GM18526 (cell line): Measurements from ENCODE around the gene HHIPL1.

Experiments used
- POLR2A ChIP-seq: IDR thresholded peaks from 3 replicates; pipeline ENCODE4 v1.6.1; 2011; ENCODE audit not compliant: insufficient read length; ENCODE audit errors: extremely low read depth

HHIPL1 gene

GRCh38 chr14:99716850-99717681 is 72.1 kb downstream of the HHIPL1 start:
- TF ChIP-seq POLR2A = no peak

DNA sequence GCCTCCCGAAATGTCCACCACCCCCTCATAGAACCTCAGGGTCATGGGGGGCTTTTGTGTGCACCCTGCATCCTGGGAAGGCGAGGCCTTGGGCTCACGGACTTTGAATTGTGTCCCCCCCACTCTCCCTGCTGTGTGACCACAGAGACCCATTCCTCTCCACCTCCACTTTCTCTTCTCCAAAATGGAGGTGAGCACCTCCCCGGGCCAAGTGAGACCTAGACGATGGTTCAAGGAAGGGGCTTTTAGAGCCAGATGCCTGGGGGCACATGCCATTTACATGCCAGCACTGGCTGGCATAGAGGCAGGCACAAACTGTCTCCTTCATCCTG is 72.7 kb downstream of the HHIPL1 start:
- TF ChIP-seq POLR2A = no peak

DNA sequence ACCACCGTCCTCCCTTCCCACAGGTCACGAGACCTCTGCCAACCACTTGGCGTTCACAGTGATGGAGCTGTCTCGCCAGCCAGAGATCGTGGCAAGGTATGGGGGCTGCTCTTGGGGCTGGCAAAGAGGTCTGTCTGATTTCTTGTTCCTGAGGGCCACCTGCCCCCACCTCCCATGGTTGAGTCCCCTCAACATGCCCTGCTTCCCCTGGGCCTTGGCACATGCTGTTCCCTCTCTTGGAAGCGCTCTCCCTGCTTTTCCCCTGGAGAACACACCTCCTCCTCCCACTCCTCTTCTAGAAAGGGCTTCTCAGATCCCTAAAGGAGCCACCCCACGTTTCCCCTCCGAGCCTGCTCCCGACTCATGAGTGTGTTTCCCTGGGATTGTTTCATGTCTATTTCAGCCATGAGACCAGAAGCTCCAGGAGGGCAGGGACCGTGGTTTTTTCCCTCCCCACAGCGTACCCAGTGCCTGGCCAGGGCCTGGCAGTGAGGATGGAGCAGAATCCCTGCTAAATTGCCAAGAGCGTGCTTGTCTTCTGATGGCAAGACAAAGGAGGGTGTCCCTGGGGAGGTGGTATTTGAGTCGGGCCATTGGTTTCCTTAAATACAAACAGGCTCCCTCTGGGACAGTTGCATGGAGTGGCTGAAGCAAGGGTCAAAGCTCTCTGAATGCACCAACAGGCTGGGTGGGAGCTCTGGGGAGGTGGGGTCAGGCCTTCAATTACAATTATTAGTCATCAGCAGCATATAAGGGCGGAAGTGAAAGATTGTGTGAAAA is 73.3 kb downstream of the HHIPL1 start:
- no peak for TF ChIP-seq POLR2A

DNA sequence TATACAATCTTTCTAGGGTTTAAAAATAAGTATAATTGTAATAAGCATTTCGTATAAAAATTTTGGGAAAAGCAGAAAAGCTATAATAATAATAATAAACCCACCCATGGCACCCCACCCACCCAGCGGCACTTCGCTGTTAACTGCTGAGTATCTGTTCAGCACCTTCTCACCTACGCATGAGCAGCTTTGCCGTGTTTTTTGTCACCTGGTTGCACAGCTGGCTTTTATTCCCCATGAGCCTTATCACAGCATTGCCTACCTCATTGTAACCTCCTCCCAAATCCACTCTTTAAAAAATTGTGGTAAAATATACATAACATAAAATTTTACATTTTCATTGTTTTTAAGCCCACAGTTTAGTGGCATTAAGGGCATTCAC is 73.9 kb downstream of the HHIPL1 start:
- TF ChIP-seq POLR2A = no peak

DNA sequence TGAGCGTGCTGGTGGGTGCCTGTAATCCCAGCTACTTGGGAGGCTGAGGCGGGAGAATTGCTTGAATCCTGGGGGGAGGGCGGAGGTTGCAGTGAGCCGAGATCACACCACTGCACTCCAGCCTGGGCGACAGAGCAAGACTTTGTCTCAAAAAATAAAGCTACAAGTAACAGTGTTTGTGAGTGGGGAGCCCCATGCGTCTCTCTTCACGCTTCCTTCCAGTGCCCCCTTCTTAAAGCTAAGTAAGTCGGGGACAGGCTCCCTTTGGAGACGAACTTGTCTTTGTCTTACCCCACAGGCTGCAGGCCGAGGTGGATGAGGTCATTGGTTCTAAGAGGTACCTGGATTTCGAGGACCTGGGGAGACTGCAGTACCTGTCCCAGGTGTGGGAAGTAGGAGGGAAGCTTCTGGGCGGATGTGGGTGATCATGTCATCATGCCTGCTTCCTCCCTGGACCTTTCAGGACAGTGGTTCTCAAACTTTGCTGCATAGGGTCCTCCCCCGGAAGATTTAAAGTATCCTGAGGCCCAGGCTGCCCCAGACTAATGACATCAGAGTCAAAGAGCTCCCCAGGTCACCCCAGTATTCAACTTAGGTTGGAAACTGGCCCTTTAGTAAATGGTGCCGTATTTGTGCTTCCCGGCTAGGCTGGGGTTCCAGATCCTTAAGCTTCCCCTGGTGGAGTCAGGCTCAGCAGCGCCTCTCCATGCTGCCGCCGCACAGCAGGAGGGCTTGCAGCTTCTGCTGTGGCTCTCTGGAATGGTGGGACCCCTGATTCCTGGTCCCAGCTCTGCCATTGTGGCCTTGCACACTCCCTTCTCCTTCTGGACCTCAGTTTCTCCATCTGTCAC is 76.2 kb downstream of the HHIPL1 start:
- no peak for TF ChIP-seq POLR2A

- no peak for TF ChIP-seq POLR2A
Measured at GRCh38 chr14:99721792-99722516, 77.0 kb downstream of the HHIPL1 start.

DNA sequence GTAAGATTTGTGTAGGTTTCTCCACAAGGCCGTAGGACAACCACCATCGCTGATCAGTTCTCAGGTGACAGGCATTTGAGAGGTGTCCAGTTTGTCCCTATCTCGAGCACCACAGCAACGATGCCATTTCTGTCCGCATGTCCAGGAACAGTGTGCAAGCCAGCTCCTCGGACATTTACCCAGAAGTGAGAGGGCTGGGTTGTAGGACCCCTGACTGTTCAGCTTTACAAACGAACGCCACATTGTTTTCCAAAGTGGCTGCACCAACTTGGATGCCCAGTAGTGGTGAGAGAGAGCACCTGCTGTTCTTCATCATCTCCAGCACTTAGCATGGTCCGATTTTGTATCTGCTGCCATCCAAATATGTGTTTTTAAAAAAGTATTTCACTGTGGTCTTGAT is 77.8 kb downstream of the HHIPL1 start:
- no peak for TF ChIP-seq POLR2A

GRCh38 chr14:99724196-99724891 is 79.4 kb downstream of the HHIPL1 start:
- no peak for TF ChIP-seq POLR2A

- no peak for TF ChIP-seq POLR2A
Measured at GRCh38 chr14:99724939-99725773, 80.2 kb downstream of the HHIPL1 start.

- TF ChIP-seq POLR2A = no peak
Measured at GRCh38 chr14:99725774-99726537, 81.0 kb downstream of the HHIPL1 start.

DNA sequence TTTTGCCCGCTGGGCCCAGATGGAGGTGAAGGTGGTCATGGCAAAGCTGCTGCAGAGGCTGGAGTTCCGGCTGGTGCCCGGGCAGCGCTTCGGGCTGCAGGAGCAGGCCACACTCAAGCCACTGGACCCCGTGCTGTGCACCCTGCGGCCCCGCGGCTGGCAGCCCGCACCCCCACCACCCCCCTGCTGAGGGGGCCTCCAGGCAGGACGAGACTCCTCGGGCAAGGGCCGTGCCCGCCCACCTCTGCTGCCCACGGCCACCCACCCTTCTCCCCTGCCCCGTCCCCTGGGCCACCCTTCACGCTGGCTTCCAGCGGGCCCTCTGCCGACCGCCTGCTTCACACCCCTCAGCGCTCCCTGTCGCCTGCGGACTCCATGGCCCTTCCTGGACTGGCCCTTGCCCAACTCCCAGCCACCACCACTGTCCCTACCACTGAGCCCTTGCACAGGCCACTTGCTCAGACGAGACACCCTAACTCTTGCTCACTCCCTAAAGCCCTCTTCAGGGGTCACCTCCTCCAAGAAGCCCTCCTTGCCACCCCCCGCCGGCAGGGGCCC is 81.7 kb downstream of the HHIPL1 start:
- no peak for TF ChIP-seq POLR2A

- no peak for TF ChIP-seq POLR2A
Measured at GRCh38 chr14:99727096-99727870, 82.4 kb downstream of the HHIPL1 start.
